VCaP (cell line): ENCODE data around the gene AMH.

Experiments used
- H3K27ac ChIP-seq: fragments of 450-650 bp; 2 replicates; pipeline ENCODE4 v1.5.1; 2017
- CTCF ChIP-seq: fragments of 450-650 bp; conservative IDR thresholded peaks from 2 replicates; pipeline ENCODE4 v1.5.1; 2017; ENCODE audit warnings: mild to moderate bottlenecking, moderate library complexity

AMH gene

GRCh38 chr19:2286402-2287140, 37.4 kb downstream of the AMH start:
- no peak for TF ChIP-seq CTCF
- H3K27ac ChIP-seq: no peak overlapping the region

- no peak overlapping the region for H3K27ac ChIP-seq
- TF ChIP-seq CTCF: no peak
Observed at GRCh38 chr19:2287585-2288337, 38.6 kb downstream of the AMH start.

- TF ChIP-seq CTCF: no peak
- no peak overlapping the region for H3K27ac ChIP-seq
Observed at GRCh38 chr19:2288338-2288817, 39.3 kb downstream of the AMH start.

- H3K27ac ChIP-seq: peak overlapping the region; percentile 79
- TF ChIP-seq CTCF: no peak
Observed at GRCh38 chr19:2288818-2289713, 39.9 kb downstream of the AMH start.

- peak overlapping the region; percentile 79 for H3K27ac ChIP-seq
- TF ChIP-seq CTCF: no peak
Observed at GRCh38 chr19:2289714-2290435, 40.8 kb downstream of the AMH start.

- H3K27ac ChIP-seq: peak overlapping the region; percentile 79
- no peak for TF ChIP-seq CTCF
Observed at GRCh38 chr19:2290441-2291184, 41.5 kb downstream of the AMH start.
